Ovary (tissue), 9 donors: ENCODE data around the gene C20orf173. TPM values are rescaled to one million over a fixed set of nuclear protein-coding genes. Genes with fewer than 3 reads are reported as not detected.
"Not testable (repeated sequence)": the region's sequence is repeated elsewhere in the genome, so short reads cannot be mapped to it uniquely, and the experiment has no call there.

Experiments used
- DNase-seq, 5 donors: peaks; one replicate each; pipeline ENCODE4 v3.0.0-alpha.2; 2019 to 2020
- H3K27ac ChIP-seq, 2 donors: fragments of 200-600 bp; one replicate each; pipeline versions ENCODE4 v1.5.1 to v1.8.0; 2019 to 2022
- H3K27me3 ChIP-seq: fragments of 200-600 bp; one replicate; pipeline ENCODE4 v1.8.0; 2022
- H3K36me3 ChIP-seq: fragments of 200-600 bp; sonication (generic); one replicate; pipeline ENCODE4 v1.5.1; 2019
- H3K4me1 ChIP-seq: one replicate; pipeline ENCODE4 v1.8.1; 2013; ENCODE audit warnings: mild to moderate bottlenecking, moderate library complexity; ENCODE audit not compliant: insufficient read depth
- H3K4me3 ChIP-seq: fragments of 200-600 bp; sonication (generic); one replicate; pipeline ENCODE4 v1.5.1; 2017
- H3K9me3 ChIP-seq, 2 donors: fragments of 200-600 bp in 1 of 2; sonication (generic) in 1 of 2; one replicate each; pipeline versions ENCODE4 v1.5.1 to v1.8.1; 2013 to 2019; ENCODE audit warnings: mild to moderate bottlenecking in 1 of 2, moderate library complexity in 1 of 2
- CTCF ChIP-seq, 3 donors: fragments of 450-650 bp in 2 of 3; fragments of 200-600 bp in 1 of 3; IDR thresholded peaks; one replicate each; pipeline versions ENCODE4 v1.5.1 to v1.8.0; 2016 to 2022; ENCODE audit warnings: antibody characterized with exemption in 3 of 3, mild to moderate bottlenecking in 1 of 3
- EP300 ChIP-seq: sonication (generic); formaldehyde crosslinking; IDR thresholded peaks from one replicate; pipeline ENCODE4 v1.6.1; 2017; ENCODE audit warnings: antibody characterized with exemption
- POLR2A ChIP-seq: fragments of 450-650 bp; IDR thresholded peaks from one replicate; pipeline ENCODE4 v1.6.1; 2017; ENCODE audit warnings: antibody characterized with exemption, mild to moderate bottlenecking, moderate library complexity
- WGBS, 3 donors: extraction: QIAGEN DNeasy Blood & Tissue Kit in 1 of 3; methylation state at CpG; one replicate each; pipeline versions ENCODE4 v1.1.5 to v1.1.7; 2013 to 2017; 5-methylcytosine and 5-hydroxymethylcytosine counted together
- intact Hi-C, 4 donors: fragments of 100-400 bp; cut with DNase I; formaldehyde crosslinking; loops; one replicate each; pipeline versions ENCODE4 v1.11.0 to v1.15.1; 2022 to 2023
- polyA plus RNA-seq, 2 donors: library from polyadenylated mRNA; stranded (reverse); fragments of 200-250 nt in 1 of 2; fragments of 350-450 nt in 1 of 2; fragmentation: Illumina TruSeq in 1 of 2; extraction: RNeasy Lipid Tissue Mini Kit (QIAGEN cat#74804) in 1 of 2; gene quantifications; one replicate each; pipeline ENCODE4 v1.2.3, GENCODE V29; 2013 to 2014
- total RNA-seq, 7 donors: library from RNA; depleted of rRNA in 2 of 7; stranded (reverse); fragments of >200 nt in 2 of 7; fragmentation: NEBNext Ultra II Directional in 3 of 7; extraction: Animal tissue kit (Norgen Biotek cat#: 25700) in 3 of 7; gene quantifications; one replicate each; pipeline versions ENCODE4 v1.1.0 to v1.2.4, GENCODE V29; 2016 to 2023
- donor health status: DM: no; HTN: no; CAD: no; lungs with moderate emphysema.
- donor health status: DM: no; HTN: no; CAD: no.
- donor health status: Bipolar disorder and iron deficiency.
- donor health status: DM: yes; HTN: yes; CAD: no.
- donor health status: DM: no; HTN: no; CAD: no.
- donor health status: DM: yes; HTN: yes; CAD: no.

C20orf173 gene
- total and polyA plus RNA-seq, 9 donors, result not detected

DNA sequence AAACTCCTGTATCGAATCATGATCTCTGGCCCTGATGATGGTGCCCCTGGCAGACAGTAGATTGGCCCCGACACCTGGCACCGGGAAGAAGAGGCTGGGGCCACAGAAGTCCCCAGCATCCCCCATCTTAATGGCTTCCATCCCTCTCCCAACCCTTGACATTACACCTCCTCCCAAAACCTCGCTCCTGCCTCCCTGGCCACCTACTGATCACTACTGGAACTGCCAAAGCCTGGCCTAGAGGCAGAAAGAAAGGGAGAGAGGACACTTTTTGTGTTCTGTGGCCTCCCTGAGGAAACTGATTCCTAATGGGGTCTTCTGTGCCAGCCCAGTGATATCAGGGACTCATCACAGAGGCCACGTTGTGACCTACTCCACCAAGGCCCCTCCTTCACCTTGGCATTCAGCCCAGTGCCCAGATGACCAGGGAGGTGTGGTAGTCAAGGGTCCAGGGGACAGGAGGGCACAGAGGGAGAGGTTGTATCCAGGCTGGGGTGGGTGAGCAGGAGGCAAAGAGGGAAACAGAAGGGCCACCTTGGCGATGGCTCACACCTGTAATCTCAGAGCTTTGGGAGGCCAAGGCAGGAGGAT is 6.1 kb downstream of the C20orf173 start:
- no peak for DNase-seq
- intact Hi-C loops, result no loop called here
- H3K36me3 ChIP-seq, result no peaks in the 10 kb centered on the region
- no peaks in the 10 kb centered on the region for H3K4me1 ChIP-seq
- H3K4me3 ChIP-seq, result no peak overlapping the region
- H3K27ac ChIP-seq, result no peak overlapping the region
- 68 to 74% (median 69%) methylated on average over 6 of the region's 6 CpGs for WGBS, 3 donors
- TF ChIP-seq POLR2A (no peak), EP300 (no peak), CTCF (IDR thresholded peaks at IDR 0.05) (no peak)
- H3K9me3 ChIP-seq, result no peaks in the 10 kb centered on the region
- H3K27me3 ChIP-seq, result no peaks in the 10 kb centered on the region

GRCh38 chr20:35518955-35519354 is 10.5 kb downstream of the C20orf173 start:
- Histone ChIP-seq H3K4me3 (no peak overlapping the region), H3K4me1 (no peaks in the 10 kb centered on the region), H3K27me3 (no peaks in the 10 kb centered on the region), H3K9me3 (no peaks in the 10 kb centered on the region), H3K36me3 (no peaks in the 10 kb centered on the region), H3K27ac (no peak overlapping the region)
- no peak for TF ChIP-seq CTCF (IDR thresholded peaks at IDR 0.05)
- no peak for TF ChIP-seq POLR2A
- no peak for TF ChIP-seq EP300
- no peak for DNase-seq
- WGBS, 3 donors, result 78 to 86% (median 85%) methylated on average over 9 of the region's 9 CpGs
- intact Hi-C loops, result no loop called here

DNA sequence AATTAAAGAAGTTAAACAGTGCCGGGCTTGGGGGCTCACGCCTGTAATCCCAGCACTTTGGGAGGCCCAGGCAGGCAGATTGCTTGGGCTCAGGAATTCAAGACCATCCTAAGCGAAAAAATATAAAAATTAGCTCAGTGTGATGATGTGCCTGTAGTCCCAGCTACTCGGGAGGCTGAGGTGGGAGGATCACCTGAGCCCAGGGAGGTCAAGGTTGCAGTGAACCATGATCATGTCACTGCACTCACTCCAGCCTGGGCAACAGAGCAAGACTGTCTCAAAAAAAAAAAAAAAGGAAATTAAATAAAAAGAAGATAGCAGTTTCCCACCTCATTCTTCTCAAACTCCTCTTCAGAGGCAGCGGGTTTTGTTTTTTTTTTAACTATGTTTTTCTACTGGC is 11.7 kb downstream of the C20orf173 start:
- WGBS, 3 donors, result 71 to 81% (median 77%) methylated on average over 5 of the region's 5 CpGs

GRCh38 chr20:35517125-35517524 is 12.3 kb downstream of the C20orf173 start:
- 71 to 78% (median 74%) methylated on average over 1 of the region's 1 CpG for WGBS, 3 donors
- H3K4me1 ChIP-seq, result no peaks in the 10 kb centered on the region
- H3K4me3 ChIP-seq, result no peak overlapping the region
- no peak for DNase-seq
- TF ChIP-seq POLR2A (no peak), CTCF (IDR thresholded peaks at IDR 0.05) (no peak), EP300 (no peak)
- no peaks in the 10 kb centered on the region for H3K9me3 ChIP-seq
- no peak overlapping the region for H3K27ac ChIP-seq
- H3K36me3 ChIP-seq, result no peaks in the 10 kb centered on the region
- intact Hi-C loops, result no loop called here
- no peaks in the 10 kb centered on the region for H3K27me3 ChIP-seq

More for the DNA sequence above, 11.7 kb downstream of the C20orf173 start:
- H3K27me3 ChIP-seq, H3K4me3 ChIP-seq, H3K36me3 ChIP-seq, H3K9me3 ChIP-seq, intact Hi-C loops, H3K27ac ChIP-seq, H3K4me1 ChIP-seq, DNase-seq: not testable (repeated sequence)

DNA sequence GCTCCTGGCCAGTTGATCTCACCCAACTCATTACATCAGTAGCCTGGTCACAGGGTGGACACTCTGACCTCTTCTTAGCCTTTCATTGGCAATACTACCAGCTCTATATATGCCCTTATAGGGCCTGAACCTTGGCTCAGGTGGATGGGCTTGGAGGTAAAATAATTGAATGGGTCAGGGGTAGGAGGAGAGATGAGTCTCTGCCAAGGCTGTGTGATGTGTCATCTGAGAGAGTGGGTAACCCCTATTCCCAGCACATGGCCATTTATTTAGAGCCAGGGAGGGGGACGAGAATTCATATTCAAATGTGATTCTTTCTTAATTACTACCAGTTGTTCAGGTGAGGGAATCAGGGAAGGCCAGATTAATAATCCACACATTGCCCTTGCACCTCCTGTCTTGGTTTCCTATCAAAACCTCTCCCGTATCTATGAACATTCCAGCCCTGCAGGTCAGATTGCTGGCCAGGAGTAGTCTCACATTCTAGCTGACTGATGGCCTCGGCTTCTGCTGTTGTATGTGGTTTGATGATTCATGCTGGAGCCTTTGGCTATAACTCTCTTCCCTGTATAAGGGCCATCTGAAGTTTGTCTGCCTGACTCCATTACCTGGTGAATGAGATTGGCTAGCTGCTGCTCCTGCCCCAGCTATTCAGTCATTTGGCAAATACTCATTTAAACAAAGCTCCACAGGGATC is 13.4 kb downstream of the C20orf173 start:
- no peak for DNase-seq
- Histone ChIP-seq H3K27me3 (no peaks in the 10 kb centered on the region), H3K4me1 (no peaks in the 10 kb centered on the region), H3K27ac (no peak overlapping the region), H3K9me3 (no peaks in the 10 kb centered on the region), H3K4me3 (no peak overlapping the region), H3K36me3 (no peaks in the 10 kb centered on the region)
- WGBS, 3 donors, result 44 to 50% (median 46%) methylated on average over 3 of the region's 3 CpGs
- no peak for TF ChIP-seq EP300
- no peak for TF ChIP-seq CTCF (IDR thresholded peaks at IDR 0.05)
- TF ChIP-seq POLR2A, result no peak
- intact Hi-C loops, result no loop called here
